GM12878 (cell line): ENCODE measurements around the gene MAML3. TPM values are rescaled to one million over a fixed set of nuclear protein-coding genes. Genes with fewer than 3 reads are reported as not detected.
A peak's percentile ranks its signal among the peaks of the same experiment; 100 is the strongest.

ENCODE experiments used
- ATAC-seq: fragments of 200-7000 bp; cut with Tn5 transposase; 3 replicates; pipeline ENCODE4 v1.9.1; 2020; ENCODE audit warnings: mild to moderate bottlenecking, moderate library complexity
- BruUV-seq: library from RNA; stranded (reverse); fragments of 400-500 nt; replicated peaks from 2 replicates; lab custom pipeline; 2021; lab: Mats Ljungman, UMichigan
- CTCF ChIA-PET: fragments of 300-600 bp; sonication (Branson Sonifier 250); formaldehyde crosslinking; extraction: SDS; loops from one replicate; lab custom pipeline; 2021; ENCODE audit warnings: inconsistent platforms; lab: Yijun Ruan, JAX
- POLR2A ChIA-PET: fragments of 350-600 bp; formaldehyde crosslinking; extraction: SDS; loops from one replicate; lab custom pipeline; 2021; ENCODE audit warnings: inconsistent platforms; lab: Charles Lee
- RAD21 ChIA-PET: fragments of 300-600 bp; sonication (Branson Sonifier 250); formaldehyde crosslinking; loops from one replicate; lab custom pipeline; 2023; ENCODE audit warnings: antibody characterized with exemption; ENCODE audit not compliant: unreplicated experiment; lab: Charles Lee
- SMC1A ChIA-PET: fragments of 300-600 bp; sonication (Branson Sonifier 250); formaldehyde crosslinking; loops from one replicate; lab custom pipeline; 2023; ENCODE audit not compliant: unreplicated experiment, uncharacterized antibody; lab: Charles Lee
- DNase-seq: peaks from one replicate; pipeline ENCODE4 v3.0.0-alpha.2; 2011; ENCODE audit warnings: low read depth, low spot score
- FAIRE-seq: peaks from 3 replicates; lab custom pipeline; 2011; peaks lifted over from hg19 to GRCh38; lab: Jason Lieb, UNC
- H2AFZ ChIP-seq: 2 replicates; pipeline ENCODE4 v1.6.0; 2011; ENCODE audit warnings: low read depth, low read length, control low read depth; ENCODE audit not compliant: control insufficient read depth
- H3K27ac ChIP-seq: 2 replicates; pipeline ENCODE4 v1.5.1; 2011; ENCODE audit warnings: control low read depth; ENCODE audit not compliant: control insufficient read depth, insufficient read depth
- H3K27me3 ChIP-seq, 2 experiments: replicated peaks in 1 of 2; 2 replicates each; pipeline versions ENCODE4 v1.6.0 to v1.6.1; 2011; ENCODE audit warnings: low read length in 1 of 2; ENCODE audit not compliant: control insufficient read depth in 2 of 2, insufficient read depth in 2 of 2
- H3K36me3 ChIP-seq, 2 experiments: 2 replicates each; pipeline ENCODE4 v1.5.1; 2011; ENCODE audit warnings: low read length in 1 of 2; ENCODE audit not compliant: control insufficient read depth in 2 of 2, insufficient read depth in 2 of 2
- H3K4me1 ChIP-seq: 2 replicates; pipeline ENCODE4 v1.6.1; 2011; ENCODE audit warnings: mild to moderate bottlenecking, low read length, moderate library complexity, mixed read lengths; ENCODE audit not compliant: control insufficient read depth, insufficient read depth
- H3K4me2 ChIP-seq: 2 replicates; pipeline ENCODE4 v1.6.0; 2011; ENCODE audit warnings: control low read depth; ENCODE audit not compliant: control insufficient read depth, insufficient read depth
- H3K4me3 ChIP-seq: fragments of 200-600 bp; sonication (generic); 2 replicates; pipeline ENCODE4 v1.5.1; 2016
- H3K79me2 ChIP-seq: 2 replicates; pipeline ENCODE4 v1.6.0; 2011; ENCODE audit warnings: low read length; ENCODE audit not compliant: control insufficient read depth, insufficient read depth
- H3K9ac ChIP-seq: 2 replicates; pipeline ENCODE4 v1.8.0; 2011; ENCODE audit warnings: low read length, control low read depth, mixed read lengths; ENCODE audit not compliant: control insufficient read depth, insufficient read depth
- H3K9me3 ChIP-seq: replicated peaks from 3 replicates; pipeline ENCODE4 v1.5.1; 2011; ENCODE audit warnings: mild to moderate bottlenecking, low read length; ENCODE audit not compliant: control insufficient read depth, insufficient read depth
- H4K20me1 ChIP-seq: 2 replicates; pipeline ENCODE4 v1.6.0; 2011; ENCODE audit not compliant: control insufficient read depth, insufficient read depth
- CEBPB ChIP-seq, 2 experiments: fragments of 150-350 bp in 1 of 2; IDR thresholded peaks; 2 replicates each; pipeline ENCODE4 v1.6.1; 2012 to 2014; ENCODE audit warnings: low read depth in 2 of 2, low read length in 2 of 2, borderline replicate concordance in 1 of 2, inconsistent platforms in 1 of 2
- CHD2 ChIP-seq: IDR thresholded peaks from 2 replicates; pipeline ENCODE4 v1.6.1; 2011; ENCODE audit warnings: low read depth, low read length, improper control_type of control experiment, borderline replicate concordance
- NRF1 ChIP-seq: conservative IDR thresholded peaks from 2 replicates; pipeline ENCODE4 v1.6.1; 2011; ENCODE audit warnings: mild to moderate bottlenecking, low read depth, low read length, improper control_type of control experiment
- RAD21 ChIP-seq: IDR thresholded peaks from 2 replicates; pipeline ENCODE4 v1.6.1; 2011; ENCODE audit warnings: mild to moderate bottlenecking, low read depth, low read length, moderate library complexity; ENCODE audit not compliant: insufficient read depth
- STAT3 ChIP-seq: IDR thresholded peaks from 2 replicates; pipeline ENCODE4 v1.6.1; 2011; ENCODE audit warnings: low read depth, low read length, improper control_type of control experiment
- TCF7 ChIP-seq: IDR thresholded peaks from 2 replicates; pipeline ENCODE4 v1.6.1; 2014; ENCODE audit warnings: antibody characterized with exemption, borderline replicate concordance
- ZNF24 ChIP-seq: fragments of 450-650 bp; IDR thresholded peaks from 2 replicates; pipeline ENCODE4 v1.6.1; 2017; ENCODE audit warnings: antibody characterized with exemption, mild to moderate bottlenecking
- WGBS: methylation state at CpG from one replicate; pipeline ENCODE4 v1.1.6; 2016; ENCODE audit warnings: low lambda C conversion rate; ENCODE audit not compliant: insufficient replicate concordance, insufficient coverage; ENCODE audit errors: missing lambda C conversion rate; 5-methylcytosine and 5-hydroxymethylcytosine counted together
- in situ Hi-C: fragments of 300-500 bp; cut with MboI; formaldehyde crosslinking; loops from 9 replicates; pipeline ENCODE4 v1.14.3; 2018; ENCODE audit warnings: mixed read lengths
- intact Hi-C: fragments of 100-400 bp; cut with micrococcal nuclease; formaldehyde crosslinking; loops from one replicate; pipeline ENCODE4 v1.14.2; 2022; ENCODE audit not compliant: unreplicated experiment
- polyA plus RNA-seq, 11 experiments: library from polyadenylated mRNA; depleted of rRNA in 4 of 11; unstranded in 6 of 11; stranded (reverse) in 5 of 11; fragments of >200 nt; fragmentation: Nextera tagmentation in 4 of 11; fragmentation: Illumina TruSeq in 1 of 11; extraction: Ambion mirVana in 4 of 11; extraction: Trizol in 1 of 11; gene quantifications; 1 replicate in 1 of 11; 2 replicates in 10 of 11; pipeline versions ENCODE4 v1.2.1 to v1.2.3, GENCODE V29; 2011 to 2016; ENCODE audit warnings: inconsistent platforms in 2 of 11, missing spikeins in 2 of 11, low read depth in 1 of 11
- total RNA-seq, 4 experiments: library from RNA; depleted of rRNA in 3 of 4; stranded (reverse); fragments of >200 nt in 3 of 4; fragmentation: Illumina TruSeq in 1 of 4; extraction: Trizol in 1 of 4; gene quantifications; 2 replicates each; pipeline versions ENCODE4 v1.2.1 to v1.2.3, GENCODE V29; 2013 to 2021
- TF ChIP-seq, protein P1 (sequence below): fragments of 450-650 bp; IDR thresholded peaks from 2 replicates; pipeline ENCODE4 v1.6.1; 2017; ENCODE audit warnings: mild to moderate bottlenecking, low read depth, inconsistent platforms; ENCODE audit not compliant: poor library complexity, severe bottlenecking
- TF ChIP-seq, protein P2 (sequence below): fragments of 450-650 bp; IDR thresholded peaks from 2 replicates; pipeline ENCODE4 v1.6.1; 2017; ENCODE audit warnings: borderline replicate concordance
- TF ChIP-seq, protein P3 (sequence below): fragments of 450-650 bp; IDR thresholded peaks from 2 replicates; pipeline ENCODE4 v1.6.1; 2017; ENCODE audit warnings: mild to moderate bottlenecking

MAML3 gene
- total and polyA plus RNA-seq, 10 of the 15 experiments (the other 5 are each of a cell fraction or from before 2014, with no cell fraction given) = under 0.01 to 0.53 (median 0.06) TPM; not detected in 2

DNA sequence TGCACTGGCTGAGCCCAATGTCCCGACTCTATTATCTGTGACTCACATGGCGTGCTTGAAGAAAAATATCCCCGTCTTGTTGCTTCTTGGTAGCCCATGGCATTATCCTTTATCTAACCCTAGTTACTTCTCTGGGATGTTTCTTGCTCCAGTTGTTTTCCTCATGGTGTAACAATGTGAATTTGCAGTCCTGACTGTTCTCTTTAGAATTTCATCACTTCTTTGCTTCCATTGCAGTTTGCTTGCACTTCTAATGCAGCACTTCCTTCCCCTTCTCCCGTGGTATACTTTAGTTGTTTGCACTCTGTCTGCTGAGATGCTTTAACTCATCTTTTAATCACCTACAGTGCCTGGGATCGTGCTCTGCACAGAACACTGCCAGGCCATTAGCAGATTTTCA, 126.9 kb downstream of the MAML3 start (continued):
- TF ChIP-seq, protein P1, sequence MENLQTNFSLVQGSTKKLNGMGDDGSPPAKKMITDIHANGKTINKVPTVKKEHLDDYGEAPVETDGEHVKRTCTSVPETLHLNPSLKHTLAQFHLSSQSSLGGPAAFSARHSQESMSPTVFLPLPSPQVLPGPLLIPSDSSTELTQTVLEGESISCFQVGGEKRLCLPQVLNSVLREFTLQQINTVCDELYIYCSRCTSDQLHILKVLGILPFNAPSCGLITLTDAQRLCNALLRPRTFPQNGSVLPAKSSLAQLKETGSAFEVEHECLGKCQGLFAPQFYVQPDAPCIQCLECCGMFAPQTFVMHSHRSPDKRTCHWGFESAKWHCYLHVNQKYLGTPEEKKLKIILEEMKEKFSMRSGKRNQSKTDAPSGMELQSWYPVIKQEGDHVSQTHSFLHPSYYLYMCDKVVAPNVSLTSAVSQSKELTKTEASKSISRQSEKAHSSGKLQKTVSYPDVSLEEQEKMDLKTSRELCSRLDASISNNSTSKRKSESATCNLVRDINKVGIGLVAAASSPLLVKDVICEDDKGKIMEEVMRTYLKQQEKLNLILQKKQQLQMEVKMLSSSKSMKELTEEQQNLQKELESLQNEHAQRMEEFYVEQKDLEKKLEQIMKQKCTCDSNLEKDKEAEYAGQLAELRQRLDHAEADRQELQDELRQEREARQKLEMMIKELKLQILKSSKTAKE = no peak
- TF ChIP-seq NRF1 (no peak), TCF7 (no peak), STAT3 (no peak), ZNF24 (no peak)

DNA sequence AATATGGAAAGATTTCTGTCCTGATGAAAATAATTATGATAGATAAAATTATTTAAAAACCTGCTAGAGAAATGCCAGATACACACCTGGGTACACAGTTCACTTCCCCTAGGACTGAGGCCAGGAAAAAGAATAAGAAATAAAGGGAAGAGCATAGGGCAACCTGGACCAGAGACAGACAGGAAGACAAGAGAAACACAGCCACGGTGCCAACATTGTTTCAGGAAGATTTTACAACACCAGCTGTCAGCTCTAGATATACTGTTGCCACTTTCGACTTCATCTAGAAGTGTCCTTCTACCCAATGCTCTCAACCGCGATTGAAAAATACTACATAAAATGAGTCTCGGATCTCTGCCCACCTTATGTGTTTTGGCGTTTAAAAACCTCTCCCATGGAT, 128.5 kb downstream of the MAML3 start:
- H3K79me2 ChIP-seq = no peaks in the 10 kb centered on the region
- no peak for DNase-seq
- H3K36me3 ChIP-seq = no peaks in the 10 kb centered on the region
- H3K27ac ChIP-seq = no peak overlapping the region
- no peaks in the 10 kb centered on the region; the same call in 2 of the 3 replicates for H3K9me3 ChIP-seq
- FAIRE-seq = peak; percentile 41
- no peak overlapping the region for H3K4me2 ChIP-seq
- in situ Hi-C loops = no loop called here
- no peak overlapping the region for H2AFZ ChIP-seq
- H3K27me3 ChIP-seq = peaks cover 0 to 2% of the 10 kb centered on the region in 2 experiments; a peak in 1 of 4 replicates
- no peaks in the 10 kb centered on the region for H3K4me1 ChIP-seq
- ChIA-PET SMC1A (no interaction called here), POLR2A (no interaction called here), RAD21 (no interaction called here), CTCF (no interaction called here)
- no peak overlapping the region for H3K9ac ChIP-seq
- no peak for ATAC-seq
- no peak overlapping the region for H3K4me3 ChIP-seq
- no peaks in the 10 kb centered on the region for H4K20me1 ChIP-seq
- TF ChIP-seq, protein P2, sequence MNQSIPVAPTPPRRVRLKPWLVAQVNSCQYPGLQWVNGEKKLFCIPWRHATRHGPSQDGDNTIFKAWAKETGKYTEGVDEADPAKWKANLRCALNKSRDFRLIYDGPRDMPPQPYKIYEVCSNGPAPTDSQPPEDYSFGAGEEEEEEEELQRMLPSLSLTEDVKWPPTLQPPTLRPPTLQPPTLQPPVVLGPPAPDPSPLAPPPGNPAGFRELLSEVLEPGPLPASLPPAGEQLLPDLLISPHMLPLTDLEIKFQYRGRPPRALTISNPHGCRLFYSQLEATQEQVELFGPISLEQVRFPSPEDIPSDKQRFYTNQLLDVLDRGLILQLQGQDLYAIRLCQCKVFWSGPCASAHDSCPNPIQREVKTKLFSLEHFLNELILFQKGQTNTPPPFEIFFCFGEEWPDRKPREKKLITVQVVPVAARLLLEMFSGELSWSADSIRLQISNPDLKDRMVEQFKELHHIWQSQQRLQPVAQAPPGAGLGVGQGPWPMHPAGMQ = no peak
- TF ChIP-seq CHD2 (no peak), RAD21 (no peak), CEBPB (IDR thresholded peaks at IDR 0.05; ENCODE audit: borderline replicate concordance in 1 of 2, low read depth in 2 of 2, low read length in 2 of 2) (no peak)
- TF ChIP-seq, protein P3, sequence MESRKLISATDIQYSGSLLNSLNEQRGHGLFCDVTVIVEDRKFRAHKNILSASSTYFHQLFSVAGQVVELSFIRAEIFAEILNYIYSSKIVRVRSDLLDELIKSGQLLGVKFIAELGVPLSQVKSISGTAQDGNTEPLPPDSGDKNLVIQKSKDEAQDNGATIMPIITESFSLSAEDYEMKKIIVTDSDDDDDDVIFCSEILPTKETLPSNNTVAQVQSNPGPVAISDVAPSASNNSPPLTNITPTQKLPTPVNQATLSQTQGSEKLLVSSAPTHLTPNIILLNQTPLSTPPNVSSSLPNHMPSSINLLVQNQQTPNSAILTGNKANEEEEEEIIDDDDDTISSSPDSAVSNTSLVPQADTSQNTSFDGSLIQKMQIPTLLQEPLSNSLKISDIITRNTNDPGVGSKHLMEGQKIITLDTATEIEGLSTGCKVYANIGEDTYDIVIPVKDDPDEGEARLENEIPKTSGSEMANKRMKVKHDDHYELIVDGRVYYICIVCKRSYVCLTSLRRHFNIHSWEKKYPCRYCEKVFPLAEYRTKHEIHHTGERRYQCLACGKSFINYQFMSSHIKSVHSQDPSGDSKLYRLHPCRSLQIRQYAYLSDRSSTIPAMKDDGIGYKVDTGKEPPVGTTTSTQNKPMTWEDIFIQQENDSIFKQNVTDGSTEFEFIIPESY = no peak
- TF ChIP-seq, all 136 proteins: peak for 0
- 32% methylated on average over 6 of the region's 6 CpGs for WGBS
- intact Hi-C loops = no loop called here
- no TSS peak for BruUV-seq
